HG02970 (cell line): ENCODE results near the gene SLC35E2B.
"Not testable (repeated sequence)": the region's sequence is repeated elsewhere in the genome, so short reads cannot be mapped to it uniquely, and the experiment has no call there.

ENCODE experiments used
- ATAC-seq: cut with Tn5 transposase; IDR thresholded peaks from one replicate; pipeline ENCODE4 v1.9.1; 2021; ENCODE audit warnings: mild to moderate bottlenecking, moderate library complexity, moderate number of reproducible peaks; ENCODE audit not compliant: unreplicated experiment, low FRiP score

SLC35E2B gene

GRCh38 chr1:1677718-1678580 lies 14.6 kb downstream of the SLC35E2B start:
- peak; percentile 53 for ATAC-seq

DNA sequence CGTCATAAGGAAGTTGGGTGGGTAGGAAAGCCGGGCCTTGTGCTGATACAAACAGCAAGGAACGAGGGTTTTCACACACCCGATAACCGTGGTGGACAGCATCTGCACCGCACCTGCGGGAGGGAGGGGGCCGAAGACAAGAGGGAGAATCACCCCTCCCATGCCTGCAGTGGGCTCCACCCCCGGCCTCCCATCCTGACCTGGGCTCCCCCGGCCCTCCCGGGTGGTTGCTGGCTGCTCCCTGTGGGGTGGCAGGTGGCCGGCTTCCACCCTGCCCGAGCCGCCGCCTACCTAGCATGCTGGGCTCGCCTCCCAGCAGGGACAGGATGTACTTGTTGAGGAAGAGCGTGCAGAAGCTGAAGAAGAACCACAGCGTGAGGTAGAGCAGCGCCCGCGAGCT lies 16.5 kb downstream of the SLC35E2B start:
- ATAC-seq, result not testable (repeated sequence)

GRCh38 chr1:1675218-1675617 lies 17.4 kb downstream of the SLC35E2B start:
- not testable (repeated sequence) for ATAC-seq

- ATAC-seq, result not testable (repeated sequence)
Observed at GRCh38 chr1:1674806-1675205, 17.8 kb downstream of the SLC35E2B start.

GRCh38 chr1:1672181-1672965 lies 20.2 kb downstream of the SLC35E2B start:
- no peak for ATAC-seq

GRCh38 chr1:1671365-1672119 lies 21.1 kb downstream of the SLC35E2B start:
- no peak for ATAC-seq

- no peak for ATAC-seq
Observed at GRCh38 chr1:1670866-1671265, 21.7 kb downstream of the SLC35E2B start.

- no peak for ATAC-seq
Observed at GRCh38 chr1:1669468-1670440, 22.8 kb downstream of the SLC35E2B start.

GRCh38 chr1:1666526-1666925 lies 26.1 kb downstream of the SLC35E2B start:
- ATAC-seq, result no peak

DNA sequence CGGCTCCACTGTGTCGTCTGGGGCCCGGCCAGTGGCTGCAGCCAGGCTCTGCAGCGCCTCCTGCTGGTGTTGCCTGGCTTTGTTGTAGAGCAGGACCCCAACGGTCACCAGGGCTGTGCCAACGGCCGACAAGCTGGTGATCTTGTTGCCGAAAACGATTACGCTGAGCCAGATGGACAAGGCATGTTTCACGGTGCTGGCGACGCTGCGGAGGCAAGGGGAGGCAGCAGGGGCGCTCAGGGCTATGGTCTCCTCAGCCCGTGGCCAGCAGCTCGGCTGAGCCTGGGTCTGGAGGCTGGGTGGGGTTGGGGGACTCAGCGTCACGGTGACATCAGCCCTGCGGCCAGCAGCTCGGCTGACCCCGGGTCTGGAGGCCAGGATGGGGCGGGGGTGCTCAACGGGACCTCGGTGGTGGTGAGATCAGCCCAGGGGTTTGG lies 26.8 kb downstream of the SLC35E2B start:
- ATAC-seq, result no peak

GRCh38 chr1:1664941-1665814 lies 27.4 kb downstream of the SLC35E2B start:
- ATAC-seq, result no peak

GRCh38 chr1:1664318-1664717 lies 28.3 kb downstream of the SLC35E2B start:
- not testable (repeated sequence) for ATAC-seq

- not testable (repeated sequence) for ATAC-seq
Observed at GRCh38 chr1:1662830-1663560, 29.6 kb downstream of the SLC35E2B start.

DNA sequence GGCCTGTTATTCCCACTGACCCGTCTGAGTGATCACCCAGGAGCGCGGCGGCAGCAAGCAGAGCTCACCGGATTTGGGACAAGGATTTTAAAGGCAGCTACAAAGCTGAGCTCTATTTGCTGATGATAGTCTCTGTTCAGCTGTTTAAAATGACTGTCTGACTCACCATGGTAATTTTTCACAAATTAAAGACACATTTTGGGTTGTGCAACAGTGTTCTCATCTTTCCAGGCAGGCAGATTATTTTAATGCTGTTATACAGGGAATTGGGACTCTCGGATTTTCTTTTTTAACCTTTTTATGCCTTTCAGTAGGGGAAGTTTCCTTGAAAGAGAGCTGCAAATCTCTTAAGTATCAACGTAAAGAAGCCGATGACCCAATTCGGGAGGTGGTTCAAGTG lies 30.2 kb downstream of the SLC35E2B start:
- not testable (repeated sequence) for ATAC-seq

DNA sequence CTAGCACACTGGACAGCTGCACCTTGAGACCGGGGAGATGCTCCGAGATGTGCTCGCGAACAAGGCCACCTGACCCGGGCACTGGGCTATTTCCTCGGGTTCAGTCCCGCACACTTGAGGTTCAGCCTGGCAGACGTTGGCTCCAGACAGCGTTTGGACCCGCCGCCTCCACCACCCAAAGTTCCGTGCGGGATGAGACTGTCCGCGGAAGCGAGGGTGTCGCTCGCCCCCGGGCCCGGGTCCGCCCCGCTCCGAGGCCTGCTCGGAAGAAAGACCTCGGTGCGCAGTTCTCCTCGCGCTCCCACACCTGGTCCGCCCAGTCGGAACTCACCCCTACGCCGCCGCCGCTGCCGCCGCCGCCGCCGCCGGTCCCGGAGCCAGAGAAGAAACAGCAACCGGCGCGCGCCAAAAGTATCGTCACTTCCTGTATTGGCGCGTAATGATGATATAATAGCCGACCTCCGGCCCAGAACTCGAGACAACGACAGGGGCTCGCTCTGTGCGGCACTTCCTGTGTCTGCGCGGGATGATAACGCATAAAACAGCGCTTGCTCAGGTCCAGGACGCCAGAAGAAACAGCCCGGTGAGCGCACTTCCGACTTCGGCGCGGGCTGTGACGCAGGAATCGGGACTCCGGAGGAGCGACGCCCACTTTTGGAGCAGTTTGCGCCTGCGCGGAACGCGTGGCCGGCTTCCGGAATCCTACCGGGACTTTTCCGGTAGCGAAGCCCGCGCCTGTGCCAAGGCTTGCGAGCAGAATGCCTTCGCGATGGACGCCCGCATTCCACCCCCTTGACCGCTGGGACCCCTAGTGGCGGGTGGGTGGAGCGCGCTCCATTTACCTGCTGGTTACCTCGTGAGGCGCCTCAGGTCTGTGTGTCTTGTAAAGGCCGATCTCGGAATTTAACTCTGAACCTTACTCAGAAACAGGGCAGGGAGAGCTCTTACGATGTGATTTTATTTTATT lies 33.7 kb downstream of the SLC35E2B start, which contains the start of gene CDK11B:
Gene CDK11B (minus strand): TSS at position 422 of the 967 bp plus-strand sequence. CDS start 1,519 bp downstream, outside the sequence.
- ATAC-seq, result peak; percentile 89

- ATAC-seq, result not testable (repeated sequence)
Observed at GRCh38 chr1:1648265-1648664, 44.3 kb downstream of the SLC35E2B start.
